Measurements from ENCODE around the gene SPRY1.

SPRY1 gene

DNA sequence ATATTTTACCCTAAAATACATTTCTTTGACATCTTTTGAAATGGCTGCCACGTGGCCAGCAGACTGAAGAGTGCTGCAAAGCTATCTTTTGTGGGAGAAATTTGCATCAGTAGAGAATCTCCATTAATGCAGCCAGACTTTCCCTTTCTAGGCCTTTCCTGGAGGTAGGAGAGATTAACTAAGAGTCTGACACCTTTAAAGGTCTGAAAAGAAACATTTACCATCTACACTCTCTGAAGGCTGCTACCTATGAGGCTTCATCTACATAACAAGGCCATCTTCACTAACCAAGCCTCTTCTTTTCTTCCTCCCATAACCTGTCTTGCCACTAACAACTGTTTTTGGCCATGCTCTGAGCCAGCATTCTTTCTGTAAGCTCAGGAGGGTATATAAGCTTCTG, 17.8 kb upstream of the SPRY1 start:
- Histone ChIP-seq H3K36me3 (ENCODE audit: insufficient read depth, low read length) (no peaks in the 10 kb centered on the region), H3K27me3 (ENCODE audit: insufficient read depth, low read length, poor library complexity) (no peaks in the 10 kb centered on the region), H3K79me2 (ENCODE audit: insufficient read depth, low read length) (no peaks in the 10 kb centered on the region), H4K20me1 (ENCODE audit: insufficient read depth, low read length) (no peaks in the 10 kb centered on the region), H3K9ac (ENCODE audit: low read depth, low read length) (no peak overlapping the region), H3K27ac (ENCODE audit: low read length) (no peak overlapping the region), H3K9me3 (ENCODE audit: insufficient read depth, low read length, severe bottlenecking) (no peaks in the 10 kb centered on the region), H2AFZ (ENCODE audit: low read depth, low read length) (no peak overlapping the region), H3K4me3 (ENCODE audit: low read depth in 1 of 2, low read length in 2 of 2) (no peak overlapping the region), H3K4me2 (ENCODE audit: insufficient read depth, low read length) (no peak overlapping the region), H3K4me1 (ENCODE audit: insufficient read depth, low read length) (no peaks in the 10 kb centered on the region)
- DNase-seq (no peak), ATAC-seq (ENCODE audit: insufficient read depth, low read depth) (no peak)
- no peak for TF ChIP-seq EZH2 (IDR thresholded peaks at IDR 0.05; ENCODE audit: borderline replicate concordance, low read depth, low read length, severe bottlenecking)
- TF ChIP-seq, protein P1, sequence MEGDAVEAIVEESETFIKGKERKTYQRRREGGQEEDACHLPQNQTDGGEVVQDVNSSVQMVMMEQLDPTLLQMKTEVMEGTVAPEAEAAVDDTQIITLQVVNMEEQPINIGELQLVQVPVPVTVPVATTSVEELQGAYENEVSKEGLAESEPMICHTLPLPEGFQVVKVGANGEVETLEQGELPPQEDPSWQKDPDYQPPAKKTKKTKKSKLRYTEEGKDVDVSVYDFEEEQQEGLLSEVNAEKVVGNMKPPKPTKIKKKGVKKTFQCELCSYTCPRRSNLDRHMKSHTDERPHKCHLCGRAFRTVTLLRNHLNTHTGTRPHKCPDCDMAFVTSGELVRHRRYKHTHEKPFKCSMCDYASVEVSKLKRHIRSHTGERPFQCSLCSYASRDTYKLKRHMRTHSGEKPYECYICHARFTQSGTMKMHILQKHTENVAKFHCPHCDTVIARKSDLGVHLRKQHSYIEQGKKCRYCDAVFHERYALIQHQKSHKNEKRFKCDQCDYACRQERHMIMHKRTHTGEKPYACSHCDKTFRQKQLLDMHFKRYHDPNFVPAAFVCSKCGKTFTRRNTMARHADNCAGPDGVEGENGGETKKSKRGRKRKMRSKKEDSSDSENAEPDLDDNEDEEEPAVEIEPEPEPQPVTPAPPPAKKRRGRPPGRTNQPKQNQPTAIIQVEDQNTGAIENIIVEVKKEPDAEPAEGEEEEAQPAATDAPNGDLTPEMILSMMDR (IDR thresholded peaks at IDR 0.05; ENCODE audit: borderline replicate concordance, extremely low read depth, low read length, poor library complexity, severe bottlenecking): no peak

DNA sequence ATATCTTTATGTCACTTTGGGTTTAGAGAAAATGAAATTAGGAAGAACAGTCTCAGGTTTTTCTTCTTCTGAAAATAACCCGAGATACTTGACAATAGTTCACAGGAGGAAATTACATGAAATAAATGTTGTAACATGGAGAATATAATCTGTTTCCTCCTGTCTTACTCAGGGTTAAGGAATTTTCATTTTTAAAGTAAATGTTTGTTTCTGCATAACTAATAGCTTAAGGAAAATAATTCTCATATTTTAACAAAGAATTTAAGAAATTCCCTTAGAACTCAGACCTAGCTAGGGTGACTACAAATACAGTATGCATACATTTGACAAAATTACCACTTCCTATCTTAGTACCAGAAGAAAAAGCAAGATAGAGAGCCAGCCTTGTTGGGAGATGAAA, 17.2 kb upstream of the SPRY1 start:
- TF ChIP-seq, protein P1 (IDR thresholded peaks at IDR 0.05; ENCODE audit: borderline replicate concordance, extremely low read depth, low read length, poor library complexity, severe bottlenecking): no peak
- TF ChIP-seq EZH2 (IDR thresholded peaks at IDR 0.05; ENCODE audit: borderline replicate concordance, low read depth, low read length, severe bottlenecking): no peak
- H3K79me2 ChIP-seq (ENCODE audit: insufficient read depth, low read length): no peaks in the 10 kb centered on the region
- ATAC-seq (ENCODE audit: insufficient read depth, low read depth) (no peak), DNase-seq (no peak)
- H3K27ac ChIP-seq (ENCODE audit: low read length): no peak overlapping the region
- no peaks in the 10 kb centered on the region for H4K20me1 ChIP-seq (ENCODE audit: insufficient read depth, low read length)
- H3K4me3 ChIP-seq (ENCODE audit: low read depth in 1 of 2, low read length in 2 of 2): no peak overlapping the region
- H3K9ac ChIP-seq (ENCODE audit: low read depth, low read length): no peak overlapping the region
- no peaks in the 10 kb centered on the region for H3K27me3 ChIP-seq (ENCODE audit: insufficient read depth, low read length, poor library complexity)
- H2AFZ ChIP-seq (ENCODE audit: low read depth, low read length): no peak overlapping the region
- H3K9me3 ChIP-seq (ENCODE audit: insufficient read depth, low read length, severe bottlenecking): no peaks in the 10 kb centered on the region
- H3K4me1 ChIP-seq (ENCODE audit: insufficient read depth, low read length): no peaks in the 10 kb centered on the region
- no peaks in the 10 kb centered on the region for H3K36me3 ChIP-seq (ENCODE audit: insufficient read depth, low read length)
- H3K4me2 ChIP-seq (ENCODE audit: insufficient read depth, low read length): no peak overlapping the region

DNA sequence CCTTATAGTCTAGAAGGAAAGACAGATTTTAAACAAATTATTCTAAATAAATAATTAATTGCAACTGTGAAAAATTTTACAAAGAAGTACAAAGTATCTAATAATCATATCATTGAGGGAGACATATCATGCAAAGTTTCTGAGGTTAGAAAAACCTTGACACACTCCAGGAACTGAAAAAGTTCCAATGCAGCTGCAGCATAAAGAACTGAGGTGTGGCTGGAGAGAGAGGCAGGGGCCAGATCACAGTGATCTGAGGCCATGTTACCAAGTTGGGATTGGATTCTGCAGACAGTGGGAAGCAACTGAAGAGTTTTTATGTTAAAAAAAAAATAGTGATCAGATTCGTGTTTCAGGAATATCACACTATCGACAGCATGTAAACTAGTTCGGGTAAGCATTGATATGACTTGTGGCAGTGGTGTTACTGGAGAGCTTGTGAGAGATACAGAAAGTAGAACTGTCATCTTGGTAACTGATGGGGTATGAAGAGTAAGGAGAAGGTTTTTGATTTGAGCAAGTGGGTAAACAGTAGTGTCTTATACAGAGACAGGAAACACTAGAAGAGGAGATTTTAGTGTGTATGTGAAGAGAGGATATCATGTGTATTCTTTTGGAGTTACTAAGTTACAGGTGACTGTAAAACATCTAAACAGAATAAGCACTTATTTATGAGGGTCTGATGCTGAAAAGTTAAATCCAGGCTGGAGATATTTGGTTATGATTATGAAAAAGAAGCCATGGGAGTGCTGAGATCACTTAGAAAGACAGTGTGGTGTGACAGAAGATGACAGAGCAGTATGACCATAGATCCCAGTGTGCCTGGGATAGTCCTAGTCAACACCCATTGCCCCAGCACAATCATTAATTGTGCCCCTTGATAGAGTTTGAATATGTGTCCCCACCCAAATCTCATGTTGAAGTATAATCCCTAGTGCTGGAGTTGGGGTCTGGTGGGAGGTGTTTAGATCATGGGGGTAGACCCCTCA, 15.6 kb upstream of the SPRY1 start:
- H3K27ac ChIP-seq (ENCODE audit: low read length): no peak overlapping the region
- TF ChIP-seq EZH2 (IDR thresholded peaks at IDR 0.05; ENCODE audit: borderline replicate concordance, low read depth, low read length, severe bottlenecking): no peak
- no peak overlapping the region for H2AFZ ChIP-seq (ENCODE audit: low read depth, low read length)
- ATAC-seq (ENCODE audit: insufficient read depth, low read depth) (no peak), DNase-seq (no peak)
- no peaks in the 10 kb centered on the region for H3K27me3 ChIP-seq (ENCODE audit: insufficient read depth, low read length, poor library complexity)
- no peaks in the 10 kb centered on the region for H3K9me3 ChIP-seq (ENCODE audit: insufficient read depth, low read length, severe bottlenecking)
- H3K4me2 ChIP-seq (ENCODE audit: insufficient read depth, low read length): no peak overlapping the region
- H4K20me1 ChIP-seq (ENCODE audit: insufficient read depth, low read length): no peaks in the 10 kb centered on the region
- no peaks in the 10 kb centered on the region for H3K4me1 ChIP-seq (ENCODE audit: insufficient read depth, low read length)
- no peaks in the 10 kb centered on the region for H3K79me2 ChIP-seq (ENCODE audit: insufficient read depth, low read length)
- H3K36me3 ChIP-seq (ENCODE audit: insufficient read depth, low read length): no peaks in the 10 kb centered on the region
- H3K9ac ChIP-seq (ENCODE audit: low read depth, low read length): no peak overlapping the region
- H3K4me3 ChIP-seq (ENCODE audit: low read depth in 1 of 2, low read length in 2 of 2): no peak overlapping the region

DNA sequence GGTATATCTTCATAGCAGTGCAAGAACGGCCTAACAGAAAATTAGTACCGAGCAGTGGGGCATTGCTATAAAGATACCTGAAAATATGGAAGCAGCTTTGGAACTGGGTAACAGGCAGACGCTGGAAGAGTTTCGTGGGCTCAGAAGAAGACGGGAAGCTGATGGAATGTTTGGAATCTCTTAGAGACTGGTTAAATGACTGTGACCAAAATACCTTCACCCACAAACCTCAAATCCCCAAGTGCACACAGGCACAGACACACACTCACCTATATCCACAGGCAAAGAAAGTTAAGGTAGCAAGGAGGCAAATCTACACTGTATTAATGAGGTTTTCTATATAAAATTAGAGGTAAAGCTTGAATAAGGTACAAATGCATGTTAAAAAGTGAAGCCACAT, 14.6 kb upstream of the SPRY1 start:
- no peaks in the 10 kb centered on the region for H3K79me2 ChIP-seq (ENCODE audit: insufficient read depth, low read length)
- no peak overlapping the region for H3K9ac ChIP-seq (ENCODE audit: low read depth, low read length)
- no peaks in the 10 kb centered on the region for H3K36me3 ChIP-seq (ENCODE audit: insufficient read depth, low read length)
- no peak overlapping the region for H3K4me3 ChIP-seq (ENCODE audit: low read depth in 1 of 2, low read length in 2 of 2)
- H3K27ac ChIP-seq (ENCODE audit: low read length): no peak overlapping the region
- TF ChIP-seq, protein P1 (IDR thresholded peaks at IDR 0.05; ENCODE audit: borderline replicate concordance, extremely low read depth, low read length, poor library complexity, severe bottlenecking): no peak
- TF ChIP-seq EZH2 (IDR thresholded peaks at IDR 0.05; ENCODE audit: borderline replicate concordance, low read depth, low read length, severe bottlenecking): no peak
- H3K4me1 ChIP-seq (ENCODE audit: insufficient read depth, low read length): no peaks in the 10 kb centered on the region
- ATAC-seq (ENCODE audit: insufficient read depth, low read depth) (no peak), DNase-seq (no peak)
- H3K4me2 ChIP-seq (ENCODE audit: insufficient read depth, low read length): no peak overlapping the region
- H4K20me1 ChIP-seq (ENCODE audit: insufficient read depth, low read length): no peaks in the 10 kb centered on the region
- H3K27me3 ChIP-seq (ENCODE audit: insufficient read depth, low read length, poor library complexity): no peaks in the 10 kb centered on the region
- H2AFZ ChIP-seq (ENCODE audit: low read depth, low read length): no peak overlapping the region
- H3K9me3 ChIP-seq (ENCODE audit: insufficient read depth, low read length, severe bottlenecking): no peaks in the 10 kb centered on the region

Measured in DND-41 (cell line).